ENCODE results near the gene SHANK1.

SHANK1 gene

DNA sequence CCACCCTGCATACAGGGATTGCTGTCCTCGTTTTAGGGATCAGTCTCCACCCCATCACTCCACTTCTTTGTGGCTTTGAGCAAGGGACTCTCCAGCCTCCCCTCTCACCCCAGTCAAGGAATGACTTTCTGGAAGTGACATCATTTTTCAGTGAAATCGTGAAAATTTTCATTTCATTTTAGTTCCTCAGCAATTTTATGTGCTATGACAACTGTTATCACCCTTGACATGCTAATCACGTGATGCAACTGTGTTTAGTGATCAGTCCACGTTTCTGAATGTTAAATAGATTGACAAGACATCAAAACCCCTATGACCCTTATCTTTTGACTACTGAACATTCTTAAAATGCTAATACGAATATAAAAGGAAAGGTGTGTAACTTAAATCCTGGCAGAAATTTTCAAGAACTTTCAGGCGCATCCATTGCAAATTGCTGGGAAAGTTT, 62.4 kb downstream of the SHANK1 start:
- no peak for DNase-seq

- no peak for DNase-seq
These were observed 64.7 kb downstream of the SHANK1 start for GRCh38 chr19:50654882-50655281.

DNA sequence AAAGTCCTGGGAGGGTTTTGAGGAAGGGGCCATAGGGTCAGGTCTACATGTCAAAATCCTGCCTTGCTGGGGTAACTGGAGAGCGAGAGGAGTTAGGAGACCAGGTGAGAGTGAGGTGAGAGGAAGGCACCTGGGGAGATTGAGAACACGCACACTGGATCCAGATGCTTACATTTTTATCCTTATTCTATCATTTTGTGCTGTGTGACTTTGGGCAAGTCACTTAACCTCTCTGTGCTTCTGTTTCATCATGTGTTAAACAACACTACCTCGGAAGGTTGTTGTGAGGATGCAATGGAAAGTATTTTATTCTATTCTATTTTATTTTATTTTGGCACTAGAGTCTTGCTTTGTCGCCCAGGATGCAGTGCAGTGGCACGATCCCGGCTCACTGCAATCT, 66.9 kb downstream of the SHANK1 start:
- DNase-seq: no peak

DNA sequence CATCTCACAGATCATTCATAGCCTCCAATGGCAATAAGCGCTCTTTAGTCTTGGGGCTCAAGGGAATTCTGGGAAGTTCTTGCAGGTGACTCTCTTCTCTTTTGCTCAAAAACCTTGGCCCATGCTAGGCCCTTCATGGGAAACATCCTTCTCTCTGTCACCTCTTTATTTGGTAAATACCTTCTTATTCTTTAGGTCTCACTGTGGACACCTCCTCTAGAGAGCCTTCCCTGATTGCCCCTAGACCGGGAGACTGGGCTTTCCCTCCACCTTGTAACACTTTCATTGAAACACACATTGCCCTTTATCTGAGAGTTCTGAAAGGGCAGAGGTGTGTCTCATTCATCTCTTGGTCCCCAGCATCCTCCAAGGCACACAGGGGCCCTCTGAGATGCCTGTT, 68.4 kb downstream of the SHANK1 start:
- no peak for DNase-seq

DNA sequence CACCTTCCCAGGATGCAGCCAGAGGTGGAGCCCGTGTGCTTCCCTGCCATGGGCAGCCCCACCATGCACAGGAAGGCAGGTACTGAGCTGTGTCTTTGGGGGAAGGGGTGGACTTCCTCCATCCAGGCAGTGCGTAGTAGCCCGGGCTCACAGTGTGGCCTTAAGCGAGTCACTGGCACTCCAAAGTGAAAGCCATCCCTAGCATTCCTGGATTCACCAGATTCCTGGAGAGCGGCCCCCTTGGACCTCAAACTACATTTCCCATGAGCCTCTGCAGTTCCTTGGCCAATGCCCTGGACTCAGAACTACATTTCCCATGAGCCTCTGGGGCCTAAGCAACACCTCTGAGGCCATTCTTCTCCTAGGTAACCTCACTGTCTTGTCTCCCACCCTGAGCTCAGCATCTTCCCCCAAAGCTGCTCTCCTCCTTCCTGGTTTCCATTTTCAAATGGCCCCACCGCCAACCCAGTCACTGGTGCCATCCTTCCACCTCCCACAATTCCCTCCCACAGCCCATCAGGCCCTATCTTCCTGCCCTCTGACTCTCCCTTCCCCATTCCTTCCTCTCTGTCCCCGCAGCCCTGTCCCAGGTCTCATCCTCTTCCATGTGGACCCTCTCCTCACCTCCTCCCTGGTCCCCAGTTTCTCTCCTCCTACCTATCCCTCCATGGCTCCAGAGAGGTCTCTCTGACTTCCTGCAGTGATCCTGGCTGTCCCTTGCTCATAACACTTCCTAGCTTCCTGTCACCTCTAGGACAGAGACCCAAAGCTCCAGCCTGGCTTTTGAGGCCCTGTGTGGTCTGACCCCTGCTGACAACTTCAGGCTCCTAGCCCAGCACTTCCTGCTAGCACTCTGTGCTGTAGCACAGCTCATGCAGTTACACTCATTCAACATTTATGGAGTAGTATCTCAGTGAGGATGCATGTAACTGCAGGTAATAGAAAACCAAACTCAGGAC, 69.9 kb downstream of the SHANK1 start, which contains the start of gene C19orf81:
C19orf81 (plus strand) TSS at position 13 of the 959 bp plus-strand sequence; CDS start at position 13, 0 bp downstream.
- DNase-seq: no peak

DNA sequence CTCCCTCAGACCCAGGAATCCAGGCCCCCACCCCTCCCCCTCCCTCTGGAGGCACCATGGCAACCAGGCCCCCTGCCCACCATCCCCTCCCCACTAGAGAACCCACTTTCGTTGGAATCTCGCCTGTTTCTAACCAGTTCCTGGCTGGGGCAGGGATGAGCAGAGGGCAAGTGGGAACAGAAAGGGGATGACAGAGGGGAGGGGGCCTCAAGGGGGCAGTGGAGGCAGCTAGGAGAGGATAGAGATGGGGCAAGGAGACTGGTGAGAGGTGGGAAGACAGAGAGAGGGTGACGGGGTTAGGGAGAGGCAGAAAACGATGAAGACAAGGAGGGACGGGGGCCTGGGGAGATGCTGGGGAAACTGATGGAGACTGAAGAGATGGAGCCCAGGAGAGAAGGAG, 70.9 kb downstream of the SHANK1 start:
- DNase-seq: no peak

GRCh38 chr19:50647879-50648615, 71.6 kb downstream of the SHANK1 start:
- no peak for DNase-seq

GRCh38 chr19:50646074-50646807, 73.4 kb downstream of the SHANK1 start:
- no peak for DNase-seq

DNA sequence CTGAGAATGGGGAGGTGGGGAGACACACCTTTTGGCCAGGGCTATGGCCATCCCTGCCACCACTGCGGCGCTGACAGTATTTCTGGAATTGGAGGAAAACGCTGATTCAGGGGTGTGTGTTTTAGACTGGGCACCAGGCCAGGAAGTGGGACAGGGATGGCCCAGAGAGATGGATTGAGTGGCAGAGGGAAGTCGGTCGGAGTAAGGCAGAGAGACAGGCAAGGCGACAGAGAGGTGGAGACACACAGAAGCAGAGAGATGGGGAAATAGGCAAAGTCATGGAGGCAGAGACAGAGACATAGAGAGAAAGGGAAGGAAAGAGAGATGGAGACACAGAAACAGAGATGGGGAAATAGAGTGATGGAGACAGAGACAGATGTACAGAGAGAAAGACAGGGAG, 74.5 kb downstream of the SHANK1 start:
- no peak for DNase-seq

DNA sequence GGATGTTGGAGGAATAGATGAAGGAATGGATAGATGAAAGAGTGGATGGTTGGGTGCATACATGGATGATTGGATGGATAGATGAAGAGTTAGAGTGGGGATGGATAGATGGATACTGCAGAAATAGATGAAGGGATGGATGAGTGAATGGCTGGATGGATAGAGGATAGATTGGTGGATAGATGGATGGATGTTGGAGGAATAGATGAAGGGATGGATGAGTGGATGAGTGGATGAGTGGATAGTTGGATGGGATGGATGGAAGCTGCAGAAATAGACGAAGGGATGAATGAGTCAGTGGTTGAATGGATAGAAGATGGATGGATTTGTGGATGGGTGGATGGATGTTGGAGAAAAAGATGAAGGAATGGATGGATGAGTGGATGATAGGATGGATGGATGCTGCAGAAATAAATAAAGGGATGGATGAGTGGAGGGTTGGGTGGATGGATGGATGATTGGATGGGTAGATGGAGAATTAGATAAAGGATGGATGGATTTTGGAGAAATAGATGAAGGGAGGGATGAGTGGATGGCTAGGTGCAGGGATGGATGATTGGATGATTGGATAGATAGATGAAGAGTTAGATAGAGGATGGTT, 75.2 kb downstream of the SHANK1 start:
- DNase-seq: no peak

DNA sequence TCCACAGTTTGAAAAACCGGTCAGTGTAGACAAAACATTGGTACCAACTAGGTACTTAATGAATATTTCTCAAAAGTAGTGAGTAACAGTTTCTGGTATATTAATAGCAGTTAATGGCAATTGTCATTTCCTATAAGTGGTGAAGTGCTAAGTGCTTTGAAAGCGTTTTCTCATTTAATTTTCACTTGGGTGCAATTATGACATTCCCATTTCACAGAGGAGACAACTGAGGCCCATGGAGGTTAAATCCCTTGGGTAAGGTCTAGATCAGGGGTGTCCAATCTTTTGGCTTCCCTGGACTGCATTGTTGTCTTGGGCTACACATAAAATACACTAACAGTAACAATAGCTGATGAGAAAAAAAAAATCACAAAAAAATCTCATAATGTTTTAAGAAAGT, 79.2 kb downstream of the SHANK1 start:
- DNase-seq: no peak

DNA sequence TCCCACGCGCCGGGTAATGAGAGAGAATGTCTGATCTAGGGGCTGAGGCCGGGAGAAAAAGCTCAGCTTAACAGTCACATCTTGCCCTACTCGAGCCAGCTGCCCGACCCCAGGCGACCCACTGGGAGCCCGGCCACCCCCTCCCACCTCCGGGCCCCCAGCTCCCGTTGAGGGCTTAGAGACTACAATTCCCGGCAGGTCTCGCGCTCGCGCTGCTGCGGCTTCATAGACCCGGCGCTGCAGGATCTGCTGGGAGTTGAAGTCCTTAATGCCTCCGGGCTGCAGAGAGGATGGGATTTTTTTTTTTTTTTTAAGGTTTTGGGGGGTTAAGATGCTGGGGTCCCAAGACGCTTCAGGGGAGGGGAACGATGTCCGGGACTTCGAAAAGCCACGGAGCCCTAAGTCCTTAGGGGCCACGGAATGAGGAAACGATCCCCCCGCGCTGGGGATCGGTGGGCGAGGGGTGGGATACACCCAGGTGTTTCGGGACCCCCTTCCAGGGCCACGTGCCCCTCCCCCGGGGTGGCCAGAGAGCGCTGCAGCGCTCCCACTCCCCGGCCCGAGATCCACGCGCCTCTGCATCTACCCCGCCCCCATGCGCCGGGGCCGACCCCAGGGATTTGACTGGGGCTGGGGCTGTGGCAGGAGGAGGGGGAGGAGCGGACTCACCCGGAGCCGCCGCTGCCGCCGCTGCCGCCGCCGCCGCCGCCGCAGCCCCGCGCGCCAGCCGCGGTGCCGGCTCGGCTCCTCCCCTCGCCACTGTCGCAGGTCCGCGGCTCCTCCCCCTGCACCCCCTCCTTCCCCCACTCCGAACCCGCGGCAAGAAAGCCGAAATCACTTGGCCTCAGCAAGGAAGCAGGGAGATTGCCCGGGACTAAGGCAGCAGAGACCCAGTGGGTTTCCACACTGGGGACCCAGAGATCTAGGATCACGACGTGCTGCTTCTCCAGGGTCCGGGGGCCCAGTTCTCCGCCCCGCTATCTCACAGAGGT, 80.2 kb downstream of the SHANK1 start, which contains the start of gene SYT3:
SYT3 (minus strand) TSS at position 761 of the 992 bp plus-strand sequence. CDS start 2,470 bp downstream, outside the sequence.
- no peak for DNase-seq

DNA sequence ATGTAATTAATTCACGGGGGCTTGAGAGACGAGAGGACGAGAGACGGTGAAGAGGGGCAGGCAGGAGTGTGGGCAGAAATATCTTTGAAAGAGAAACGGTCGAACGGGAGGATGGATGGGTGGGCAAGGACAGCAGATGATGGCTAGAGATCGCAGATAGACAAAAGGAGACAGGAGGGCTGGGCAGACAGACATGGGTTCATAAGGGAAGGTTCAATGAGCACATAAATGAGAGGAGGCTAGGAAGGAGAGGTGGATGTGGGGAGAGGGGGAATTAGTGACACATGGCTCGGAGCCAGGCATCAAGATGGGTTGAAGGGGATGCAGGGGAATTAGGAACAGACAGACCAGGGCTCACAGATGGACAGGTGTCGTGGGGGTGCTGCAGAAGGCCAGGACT, 81.0 kb downstream of the SHANK1 start:
- DNase-seq: no peak

DNA sequence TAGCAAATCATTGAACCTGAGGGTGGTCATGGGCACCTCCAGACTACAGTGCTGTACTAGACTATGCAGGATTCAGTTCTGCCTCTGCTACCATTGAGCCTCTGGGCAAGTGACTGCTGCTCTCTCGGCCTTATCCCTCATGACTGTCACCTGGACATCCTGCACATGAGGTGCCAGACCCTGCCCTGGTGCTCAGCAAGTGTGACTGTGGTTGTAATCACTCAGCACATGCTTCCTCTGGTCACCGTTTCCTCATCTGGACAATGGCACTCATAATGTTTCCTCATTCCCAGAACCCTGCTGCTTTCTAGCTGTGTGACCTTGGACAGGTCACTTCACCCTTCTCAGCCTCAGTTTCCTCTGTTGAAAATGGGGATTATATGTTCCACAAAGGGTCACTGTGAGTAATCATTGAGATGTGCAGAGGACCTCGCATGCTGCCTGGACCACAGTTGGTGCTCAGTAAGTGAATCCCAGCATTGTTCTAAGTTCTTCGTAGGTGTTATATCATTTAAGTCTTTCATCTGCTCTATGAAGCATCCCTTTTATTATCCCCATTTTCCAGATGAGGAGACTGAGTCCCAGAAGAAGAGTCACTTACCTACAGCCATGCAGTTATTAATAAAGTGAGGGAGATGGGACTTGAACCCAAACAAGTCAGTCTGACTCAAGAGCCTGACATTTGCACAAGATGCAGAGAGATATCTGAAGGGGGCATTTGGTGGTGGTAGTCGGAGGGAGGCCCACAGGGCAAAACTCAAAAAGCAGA, 83.1 kb downstream of the SHANK1 start:
- DNase-seq: no peak

GRCh38 chr19:50633973-50634372, 85.6 kb downstream of the SHANK1 start:
- DNase-seq: no peak

DNA sequence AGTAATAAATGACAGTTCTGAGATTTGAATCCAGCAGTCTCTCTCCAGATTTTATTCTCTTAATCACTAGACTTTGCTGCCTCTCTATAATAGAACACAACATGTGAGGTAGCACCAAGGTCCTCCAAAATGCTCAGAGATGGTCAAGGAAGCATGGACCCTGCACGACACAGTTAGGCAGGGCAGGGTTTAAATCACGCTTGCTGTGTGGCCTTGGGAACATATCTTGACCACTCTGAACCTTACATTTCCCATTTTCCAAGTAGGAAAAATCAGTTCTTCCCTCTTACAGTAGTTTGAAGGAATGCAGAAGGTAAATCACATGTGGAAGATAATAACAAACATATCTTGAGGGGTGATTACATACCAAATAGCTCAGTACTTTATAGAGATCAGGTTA, 86.2 kb downstream of the SHANK1 start:
- no peak for DNase-seq

DNA sequence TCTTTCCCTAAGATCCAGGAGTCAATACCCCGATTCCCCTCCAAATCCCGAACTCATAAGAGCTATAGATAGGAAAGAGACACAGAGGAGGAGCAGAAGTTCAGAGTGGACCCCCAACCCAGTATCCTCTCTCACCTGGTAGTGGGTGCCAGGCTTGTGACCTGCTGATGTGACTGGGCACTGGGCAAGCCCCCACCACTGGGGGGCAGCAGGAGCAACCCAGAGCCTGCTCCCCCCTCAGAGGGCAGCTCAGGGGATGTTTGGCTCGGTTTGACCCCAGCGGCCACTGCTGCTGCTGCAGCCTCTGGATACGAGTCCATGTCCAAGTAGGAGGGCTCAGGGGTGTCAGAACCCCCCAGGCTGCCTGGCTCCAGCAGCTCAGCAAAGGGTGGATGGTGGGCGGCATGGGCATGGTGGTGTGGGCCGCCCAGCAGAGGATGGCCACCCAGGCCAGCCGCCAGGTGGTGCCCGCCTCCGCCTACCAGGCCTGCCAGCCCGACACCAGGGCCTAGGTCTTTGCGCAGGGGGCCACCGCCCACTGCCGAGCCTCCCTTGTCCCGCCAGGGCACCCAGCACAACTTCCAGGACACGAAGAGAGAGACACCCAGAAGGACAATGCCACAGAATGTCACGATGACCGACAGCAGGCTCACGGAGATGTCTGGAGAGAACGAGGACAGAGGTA, 87.3 kb downstream of the SHANK1 start:
- DNase-seq: no peak

DNA sequence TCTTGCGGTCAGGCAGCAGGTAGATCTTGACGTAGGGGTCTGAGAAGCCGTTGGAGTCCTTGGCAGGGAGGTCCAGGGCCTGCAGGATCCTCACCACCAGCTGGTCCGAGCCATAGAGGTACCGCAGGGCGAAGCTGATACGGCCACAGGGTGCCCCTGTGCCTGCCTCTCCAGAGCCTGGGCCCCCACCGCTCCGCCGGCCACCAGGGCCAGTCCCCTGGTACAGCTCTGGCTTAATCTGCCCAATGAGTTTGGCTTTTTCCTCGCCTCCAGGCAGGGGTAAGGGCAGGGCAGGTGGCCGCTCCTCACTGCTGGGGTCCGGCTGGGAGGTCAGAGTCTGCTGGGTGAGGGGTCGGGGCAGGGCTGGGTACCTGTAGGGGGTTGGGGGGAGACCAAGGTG, 89.8 kb downstream of the SHANK1 start:
- no peak for DNase-seq

DNA sequence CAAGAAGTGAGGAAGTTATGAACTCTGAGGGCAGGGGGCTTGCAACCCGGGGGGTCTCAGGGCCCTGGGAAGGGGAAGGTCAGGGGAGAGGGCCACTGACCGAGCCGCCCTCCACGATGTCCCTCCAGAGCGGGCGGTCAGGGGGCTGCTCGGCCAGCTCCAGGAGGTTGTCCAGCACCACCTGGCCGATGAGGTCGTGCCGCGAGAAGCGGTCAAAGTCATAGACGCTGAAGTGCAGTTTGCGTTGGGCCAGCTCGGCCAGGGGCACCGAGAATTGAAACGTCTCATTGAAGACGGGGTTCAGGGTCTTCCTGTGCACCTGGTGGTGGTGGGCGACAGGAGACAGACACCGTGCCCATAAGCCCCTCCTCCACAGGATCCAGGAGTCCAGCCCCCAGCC, 90.4 kb downstream of the SHANK1 start:
- DNase-seq: no peak

GRCh38 chr19:50628551-50628950, 91.1 kb downstream of the SHANK1 start:
- DNase-seq: no peak

Measured in NCI-H187 treated with DMSO at 0.1 percent for 48 hours (cell line).